PC-3 (cell line): Measurements from ENCODE around the gene PYDC2. TPM values are rescaled to one million over a fixed set of nuclear protein-coding genes. Genes with fewer than 3 reads are reported as not detected.

Source experiments
- ATAC-seq: fragments of 200-7000 bp; cut with Tn5 transposase; 2 replicates; pipeline ENCODE4 v1.9.1; 2020; ENCODE audit warnings: mild to moderate bottlenecking, moderate library complexity
- BruUV-seq: library from RNA; stranded (reverse); fragments of 400-500 nt; replicated peaks from 2 replicates; lab custom pipeline; 2021; lab: Mats Ljungman, UMichigan
- CTCF ChIA-PET: fragments of 300-600 bp; sonication (Branson Sonifier 250); formaldehyde crosslinking; loops from one replicate; lab custom pipeline; 2022; ENCODE audit warnings: antibody characterized with exemption; lab: Charles Lee
- POLR2A ChIA-PET: fragments of 300-600 bp; sonication (Branson Sonifier 250); formaldehyde crosslinking; loops from one replicate; lab custom pipeline; 2022; ENCODE audit warnings: antibody characterized with exemption; ENCODE audit not compliant: unreplicated experiment; lab: Charles Lee
- DNase-seq: peaks from one replicate; pipeline ENCODE4 v3.0.0-alpha.2; 2015
- H2AFZ ChIP-seq: fragments of 300-600 bp; sonication (generic); 2 replicates; pipeline ENCODE4 v1.6.0; 2016; ENCODE audit warnings: antibody characterized with exemption, low read length
- H3F3A ChIP-seq: fragments of 300-600 bp; sonication (generic); one replicate; pipeline ENCODE4 v1.6.0; 2017; ENCODE audit warnings: antibody characterized with exemption, low read length, control low read depth, mild to moderate bottlenecking; ENCODE audit not compliant: unreplicated experiment
- H3K27ac ChIP-seq: fragments of 300-600 bp; sonication (generic); 2 replicates; pipeline ENCODE4 v1.5.1; 2016; ENCODE audit warnings: mild to moderate bottlenecking, low read length
- H3K27me3 ChIP-seq: fragments of 300-600 bp; sonication (generic); 2 replicates; pipeline ENCODE4 v1.6.1; 2016; ENCODE audit warnings: low read length, mixed read lengths
- H3K36me3 ChIP-seq: fragments of 300-600 bp; sonication (generic); 2 replicates; pipeline ENCODE4 v1.6.1; 2016; ENCODE audit warnings: low read depth, mixed run types, low read length, mixed read lengths
- H3K4me1 ChIP-seq: fragments of 300-600 bp; sonication (generic); 2 replicates; pipeline ENCODE4 v1.5.1; 2016; ENCODE audit warnings: low read length; ENCODE audit not compliant: insufficient read depth
- H3K4me2 ChIP-seq: fragments of 300-600 bp; sonication (generic); 2 replicates; pipeline ENCODE4 v1.6.0; 2016; ENCODE audit warnings: low read length
- H3K4me3 ChIP-seq: fragments of 300-600 bp; sonication (generic); 2 replicates; pipeline ENCODE4 v1.5.1; 2016; ENCODE audit warnings: mild to moderate bottlenecking, low read length, mixed read lengths
- H3K79me2 ChIP-seq: fragments of 300-600 bp; sonication (generic); 2 replicates; pipeline ENCODE4 v1.6.1; 2017; ENCODE audit warnings: low read length, mixed read lengths
- H3K9ac ChIP-seq: fragments of 300-600 bp; sonication (generic); 2 replicates; pipeline ENCODE4 v1.6.0; 2016; ENCODE audit warnings: mild to moderate bottlenecking, low read length
- H3K9me2 ChIP-seq: fragments of 300-600 bp; sonication (generic); replicated peaks from 2 replicates; pipeline ENCODE4 v1.6.1; 2016; ENCODE audit warnings: mixed run types, low read length, mixed read lengths
- H3K9me3 ChIP-seq: fragments of 300-600 bp; sonication (generic); 2 replicates; pipeline ENCODE4 v1.6.1; 2016; ENCODE audit warnings: low read length, mixed read lengths
- H4K20me1 ChIP-seq: fragments of 300-600 bp; sonication (generic); 2 replicates; pipeline ENCODE4 v1.6.1; 2016; ENCODE audit warnings: low read length, mixed read lengths
- EZH2 ChIP-seq: fragments of 300-600 bp; sonication (generic); IDR thresholded peaks from one replicate; pipeline ENCODE4 v1.6.1; 2017; ENCODE audit warnings: antibody characterized with exemption, mild to moderate bottlenecking, low read length; ENCODE audit not compliant: unreplicated experiment
- EZH2phosphoT487 ChIP-seq: fragments of 300-600 bp; sonication (generic); IDR thresholded peaks from 2 replicates; pipeline ENCODE4 v1.6.1; 2018; ENCODE audit warnings: mild to moderate bottlenecking, antibody characterized with exemption, low read length, borderline replicate concordance
- intact Hi-C: fragments of 100-400 bp; cut with micrococcal nuclease; formaldehyde crosslinking; loops from 2 replicates; pipeline ENCODE4 v1.9.0; 2023
- total RNA-seq: library from RNA; depleted of rRNA; stranded (reverse); fragments of >200 nt; gene quantifications from 2 replicates; pipeline ENCODE4 v1.2.3, GENCODE V29; 2014
- TF ChIP-seq, protein P1 (sequence below): fragments of 300-600 bp; sonication (generic); conservative IDR thresholded peaks from 2 replicates; pipeline ENCODE4 v1.5.1; 2017; ENCODE audit warnings: antibody characterized with exemption, low read depth, mild to moderate bottlenecking, low read length

PYDC2 gene
- total RNA-seq, 1 experiment from 2014 or later: not detected

DNA sequence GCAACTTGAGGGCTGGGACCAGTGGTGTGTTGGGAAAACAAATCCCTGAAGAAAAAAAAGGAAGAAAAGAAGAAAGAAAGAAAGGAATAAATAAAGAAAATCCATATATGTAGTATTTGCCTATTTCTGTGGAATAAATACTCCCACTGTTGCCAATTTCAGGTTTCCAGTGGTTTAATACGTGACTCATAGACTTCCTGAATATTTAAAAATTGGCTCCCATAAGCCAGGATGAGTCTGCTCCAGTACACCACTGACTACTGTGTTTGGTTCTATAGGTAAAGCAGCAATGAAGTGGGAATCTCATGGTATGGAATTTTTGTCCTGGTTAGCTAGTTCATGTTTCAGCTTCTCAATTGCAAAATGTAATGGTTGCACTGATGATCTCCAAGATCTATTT lies 31.6 kb downstream of the PYDC2 start:
- no peaks in the 10 kb centered on the region for H3K36me3 ChIP-seq
- BruUV-seq: no TSS peak
- H3K9me3 ChIP-seq: no peaks in the 10 kb centered on the region
- POLR2A ChIA-PET: no interaction called here
- ATAC-seq (peak; percentile 93), DNase-seq (peak; percentile 68)
- TF ChIP-seq, protein P1, sequence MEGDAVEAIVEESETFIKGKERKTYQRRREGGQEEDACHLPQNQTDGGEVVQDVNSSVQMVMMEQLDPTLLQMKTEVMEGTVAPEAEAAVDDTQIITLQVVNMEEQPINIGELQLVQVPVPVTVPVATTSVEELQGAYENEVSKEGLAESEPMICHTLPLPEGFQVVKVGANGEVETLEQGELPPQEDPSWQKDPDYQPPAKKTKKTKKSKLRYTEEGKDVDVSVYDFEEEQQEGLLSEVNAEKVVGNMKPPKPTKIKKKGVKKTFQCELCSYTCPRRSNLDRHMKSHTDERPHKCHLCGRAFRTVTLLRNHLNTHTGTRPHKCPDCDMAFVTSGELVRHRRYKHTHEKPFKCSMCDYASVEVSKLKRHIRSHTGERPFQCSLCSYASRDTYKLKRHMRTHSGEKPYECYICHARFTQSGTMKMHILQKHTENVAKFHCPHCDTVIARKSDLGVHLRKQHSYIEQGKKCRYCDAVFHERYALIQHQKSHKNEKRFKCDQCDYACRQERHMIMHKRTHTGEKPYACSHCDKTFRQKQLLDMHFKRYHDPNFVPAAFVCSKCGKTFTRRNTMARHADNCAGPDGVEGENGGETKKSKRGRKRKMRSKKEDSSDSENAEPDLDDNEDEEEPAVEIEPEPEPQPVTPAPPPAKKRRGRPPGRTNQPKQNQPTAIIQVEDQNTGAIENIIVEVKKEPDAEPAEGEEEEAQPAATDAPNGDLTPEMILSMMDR: no peak
- no peak for TF ChIP-seq EZH2phosphoT487
- no peak for TF ChIP-seq EZH2
- no peak overlapping the region for H3K27ac ChIP-seq
- no peaks in the 10 kb centered on the region for H3F3A ChIP-seq
- no peaks in the 10 kb centered on the region for H3K4me1 ChIP-seq
- H3K79me2 ChIP-seq: no peaks in the 10 kb centered on the region
- H4K20me1 ChIP-seq: no peaks in the 10 kb centered on the region
- H2AFZ ChIP-seq: no peak overlapping the region
- CTCF ChIA-PET: no interaction called here
- no peak overlapping the region for H3K4me2 ChIP-seq
- H3K9me2 ChIP-seq: no peaks in the 10 kb centered on the region
- intact Hi-C loops: no loop called here
- H3K9ac ChIP-seq: no peak overlapping the region
- H3K4me3 ChIP-seq: no peak overlapping the region
- H3K27me3 ChIP-seq: peaks cover 8% of the 10 kb centered on the region; the same call in 1 of the 2 replicates

DNA sequence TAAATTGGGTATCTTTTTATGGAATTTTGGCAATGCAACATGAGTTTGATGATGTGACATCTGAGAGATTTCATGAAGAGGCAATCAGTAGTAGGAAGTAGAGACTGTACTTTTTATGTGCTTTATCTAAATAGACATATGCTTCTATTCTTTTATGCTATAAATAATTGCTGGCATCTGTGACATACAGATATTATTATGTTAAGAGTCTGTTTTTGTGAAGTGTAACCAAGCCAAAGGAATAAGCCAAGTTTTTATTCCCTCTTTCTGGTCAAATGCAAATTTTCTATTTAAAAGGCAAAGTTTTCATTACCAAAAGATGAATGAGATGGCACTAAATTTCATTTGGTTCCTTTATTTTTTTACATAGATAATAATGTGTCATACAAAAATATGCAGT lies 32.4 kb downstream of the PYDC2 start:
- ChIA-PET CTCF (no interaction called here), POLR2A (no interaction called here)
- DNase-seq (no peak), ATAC-seq (no peak)
- no peaks in the 10 kb centered on the region for H3K9me2 ChIP-seq
- no peaks in the 10 kb centered on the region for H3K36me3 ChIP-seq
- intact Hi-C loops: no loop called here
- H3F3A ChIP-seq: no peaks in the 10 kb centered on the region
- H3K27me3 ChIP-seq: peaks cover 13% of the 10 kb centered on the region; the same call in 1 of the 2 replicates
- TF ChIP-seq EZH2 (no peak), EZH2phosphoT487 (no peak)
- TF ChIP-seq, protein P1: no peak
- H3K9ac ChIP-seq: no peak overlapping the region
- H4K20me1 ChIP-seq: no peaks in the 10 kb centered on the region
- BruUV-seq: no TSS peak
- H3K27ac ChIP-seq: no peak overlapping the region
- H2AFZ ChIP-seq: no peak overlapping the region
- H3K4me2 ChIP-seq: no peak overlapping the region
- H3K79me2 ChIP-seq: no peaks in the 10 kb centered on the region
- no peaks in the 10 kb centered on the region for H3K4me1 ChIP-seq
- no peaks in the 10 kb centered on the region for H3K9me3 ChIP-seq
- no peak overlapping the region for H3K4me3 ChIP-seq

DNA sequence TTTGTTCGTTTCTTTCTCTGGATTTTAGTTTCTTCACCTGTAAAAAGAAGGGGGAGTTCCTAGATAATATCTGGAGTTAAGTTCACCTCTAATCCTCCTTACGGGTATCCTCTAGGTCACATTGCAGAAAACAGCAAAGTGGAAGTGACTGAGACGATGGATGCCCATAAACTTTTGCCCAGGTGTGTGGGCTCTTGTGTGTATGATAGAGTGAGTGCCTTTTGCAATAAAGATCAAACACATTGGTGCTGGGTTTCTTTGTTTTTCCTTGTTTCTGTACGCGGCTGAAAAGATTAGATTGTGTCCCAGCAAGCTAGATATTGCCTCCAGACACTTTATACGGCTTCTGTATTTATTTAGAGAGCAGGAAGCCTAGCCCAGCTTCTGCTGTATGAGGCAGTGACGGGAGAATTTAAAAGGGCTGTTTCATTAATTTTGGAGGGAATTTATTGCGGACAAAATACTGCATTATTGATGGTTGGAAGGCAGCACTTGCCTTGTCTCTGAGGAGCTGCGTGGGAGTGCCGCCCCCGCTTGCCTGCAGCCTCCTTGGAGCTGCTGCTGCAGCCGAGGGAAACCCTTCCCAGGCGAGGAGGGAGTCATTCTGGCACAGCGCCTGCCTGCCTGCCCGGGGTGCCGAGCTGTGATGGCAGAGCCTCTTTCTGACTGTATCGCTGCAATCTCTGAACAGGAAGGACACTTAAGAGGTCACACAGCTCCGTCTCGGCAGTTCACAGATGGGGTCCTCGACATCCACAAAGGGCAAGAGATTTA lies 38.5 kb downstream of the PYDC2 start:
- H3K4me1 ChIP-seq: peaks cover 3% of the 10 kb centered on the region; the same call in 1 of the 2 replicates
- intact Hi-C loops: no loop called here
- H4K20me1 ChIP-seq: no peaks in the 10 kb centered on the region
- H3K27ac ChIP-seq: no peak overlapping the region
- peak overlapping the region; percentile 79 for H3K4me2 ChIP-seq
- ATAC-seq (peak; percentile 78), DNase-seq (peak; percentile 54)
- no peak for TF ChIP-seq EZH2phosphoT487
- no peaks in the 10 kb centered on the region for H3K36me3 ChIP-seq
- peaks cover 52% of the 10 kb centered on the region for H3K27me3 ChIP-seq
- no TSS peak for BruUV-seq
- peak overlapping the region; percentile 56 for H3K4me3 ChIP-seq
- H3K9ac ChIP-seq: no peak overlapping the region
- H3K9me3 ChIP-seq: no peaks in the 10 kb centered on the region
- H3F3A ChIP-seq: no peaks in the 10 kb centered on the region
- peak overlapping the region; percentile 67 for H2AFZ ChIP-seq
- no peaks in the 10 kb centered on the region for H3K79me2 ChIP-seq
- ChIA-PET POLR2A (no interaction called here), CTCF (no interaction called here)
- H3K9me2 ChIP-seq: no peaks in the 10 kb centered on the region
